ENCODE results near the gene GOLM1.

GOLM1 gene

GRCh38 chr9:86047361-86047760 lies 52.0 kb downstream of the GOLM1 start (continued):
- TF ChIP-seq ZSCAN18 (tag by site-specific recombination; IDR thresholded peaks at IDR 0.05) (no peak), ZNF777 (tag by site-specific recombination; IDR thresholded peaks at IDR 0.05; ENCODE audit: borderline replicate concordance) (no peak), ZNF157 (tag by site-specific recombination; IDR thresholded peaks at IDR 0.05) (no peak), ZBTB8A (tag by site-specific recombination; IDR thresholded peaks at IDR 0.05) (no peak), ZIC2 (tag by site-specific recombination; IDR thresholded peaks at IDR 0.05) (no peak)

- TF ChIP-seq ZNF707 (tag by site-specific recombination; IDR thresholded peaks at IDR 0.05), result no peak
- no peaks in the 10 kb centered on the region for H3K9me3 ChIP-seq (ENCODE audit: control insufficient read depth, insufficient read depth, low read depth, low read length)
- H3K27ac ChIP-seq (ENCODE audit: extremely low read depth, low read depth, low read length), result no peak overlapping the region
- peaks cover 0 to 25% of the 10 kb centered on the region in 2 experiments; a peak in 2 of 3 replicates for H3K36me3 ChIP-seq (ENCODE audit: control insufficient read depth in 2 of 2, insufficient read depth in 1 of 2, low read length in 2 of 2)
- H3K4me3 ChIP-seq (ENCODE audit: low read depth, low read length), result no peak overlapping the region
- no peaks in the 10 kb centered on the region for H3K4me1 ChIP-seq (ENCODE audit: control insufficient read depth, insufficient read depth, low read length)
- ChIA-PET POLR2A (no interaction called here), CTCF (interaction anchor here (0.9 kb wide), 1 partner anchor 192 kb away, joined by 3 read pairs; no protein-coding TSS in a partner anchor)
Observed at GRCh38 chr9:86046930-86047341, 52.4 kb downstream of the GOLM1 start.

GRCh38 chr9:86046071-86046636 lies 53.2 kb downstream of the GOLM1 start:
- Histone ChIP-seq H3K27ac (ENCODE audit: extremely low read depth, low read depth, low read length) (no peak overlapping the region), H3K4me1 (ENCODE audit: control insufficient read depth, insufficient read depth, low read length) (no peaks in the 10 kb centered on the region), H3K4me3 (ENCODE audit: low read depth, low read length) (no peak overlapping the region), H3K9me3 (ENCODE audit: control insufficient read depth, insufficient read depth, low read depth, low read length) (no peaks in the 10 kb centered on the region), H3K36me3 (ENCODE audit: control insufficient read depth in 2 of 2, insufficient read depth in 1 of 2, low read length in 2 of 2) (peaks cover 0 to 25% of the 10 kb centered on the region in 2 experiments; a peak in 2 of 3 replicates)
- POLR2A ChIA-PET, result no interaction called here
- CTCF ChIA-PET, result interaction anchor here (0.6 to 1.0 kb wide), 5 partner anchors 13 to 356 kb away, joined by 3 read pairs; no protein-coding TSS in a partner anchor
- no peak for TF ChIP-seq REST (tag by site-specific recombination; IDR thresholded peaks at IDR 0.05)
- TF ChIP-seq ZNF549 (tag by site-specific recombination; IDR thresholded peaks at IDR 0.05), result no peak
- TF ChIP-seq PRDM10 (tag by site-specific recombination; IDR thresholded peaks at IDR 0.05), result no peak
- TF ChIP-seq ZBTB11 (tag by site-specific recombination; conservative IDR thresholded peaks at IDR 0.05; ENCODE audit: low read depth), result no peak
- TF ChIP-seq ZNF398 (tag by site-specific recombination; IDR thresholded peaks at IDR 0.05), result no peak
- no peak for TF ChIP-seq ZNF350 (tag by site-specific recombination; IDR thresholded peaks at IDR 0.05)
- TF ChIP-seq ZBTB7A (tag by site-specific recombination; IDR thresholded peaks at IDR 0.05; ENCODE audit: low read depth), result no peak
- TF ChIP-seq RBAK (tag by site-specific recombination; IDR thresholded peaks at IDR 0.05), result no peak
- no peak for TF ChIP-seq GLI2 (tag by site-specific recombination; IDR thresholded peaks at IDR 0.05; ENCODE audit: borderline replicate concordance, low read depth)
- no peak for TF ChIP-seq ZNF580 (tag by site-specific recombination; IDR thresholded peaks at IDR 0.05)
- no peak for TF ChIP-seq ZNF248 (tag by site-specific recombination; IDR thresholded peaks at IDR 0.05)
- TF ChIP-seq ZNF664 (tag by site-specific recombination; IDR thresholded peaks at IDR 0.05), result no peak

Data from HEK293 (cell line).